HG03469 (cell line): ENCODE data around the gene TRNAU1AP.
"Not testable (repeated sequence)": the region's sequence is repeated elsewhere in the genome, so short reads cannot be mapped to it uniquely, and the experiment has no call there.

Experiments used
- ATAC-seq: cut with Tn5 transposase; IDR thresholded peaks from one replicate; pipeline ENCODE4 v1.9.1; 2021; ENCODE audit warnings: mild to moderate bottlenecking, moderate library complexity, moderate number of reproducible peaks; ENCODE audit not compliant: unreplicated experiment

The TRNAU1AP gene

GRCh38 chr1:28577052-28577678, 24.3 kb downstream of the TRNAU1AP start:
- ATAC-seq = no peak

GRCh38 chr1:28577738-28578536, 25.1 kb downstream of the TRNAU1AP start:
- no peak for ATAC-seq

GRCh38 chr1:28578696-28579218, 25.9 kb downstream of the TRNAU1AP start:
- ATAC-seq = no peak

- no peak for ATAC-seq
Observed at GRCh38 chr1:28579401-28579800, 26.5 kb downstream of the TRNAU1AP start.

- no peak for ATAC-seq
Observed at GRCh38 chr1:28580722-28581530, 28.0 kb downstream of the TRNAU1AP start.

- peak; percentile 64 for ATAC-seq
Observed at GRCh38 chr1:28581531-28582247, 28.8 kb downstream of the TRNAU1AP start.

GRCh38 chr1:28582248-28582615, 29.3 kb downstream of the TRNAU1AP start:
- no peak for ATAC-seq

- ATAC-seq = not testable (repeated sequence)
Observed at GRCh38 chr1:28586585-28587391, 33.9 kb downstream of the TRNAU1AP start.

- no peak for ATAC-seq
Observed at GRCh38 chr1:28591708-28592320, 38.9 kb downstream of the TRNAU1AP start, which contains the start of gene RAB42. RAB42 (plus strand) TSS chr1:28592265; CDS start chr1:28592512, 247 bp downstream.

- ATAC-seq = no peak
Observed at GRCh38 chr1:28592321-28593071, 39.6 kb downstream of the TRNAU1AP start.

GRCh38 chr1:28593988-28594356, 41.1 kb downstream of the TRNAU1AP start:
- not testable (repeated sequence) for ATAC-seq

GRCh38 chr1:28594686-28595411, 42.0 kb downstream of the TRNAU1AP start:
- ATAC-seq = not testable (repeated sequence)

- ATAC-seq = no peak
Observed at GRCh38 chr1:28595412-28596191, 42.7 kb downstream of the TRNAU1AP start.

GRCh38 chr1:28596276-28596675, 43.4 kb downstream of the TRNAU1AP start:
- not testable (repeated sequence) for ATAC-seq

GRCh38 chr1:28601696-28602095, 48.8 kb downstream of the TRNAU1AP start:
- ATAC-seq = no peak

- no peak for ATAC-seq
Observed at GRCh38 chr1:28602536-28603439, 49.9 kb downstream of the TRNAU1AP start.
